B cell (primary cell): ENCODE measurements around the gene ZNF606. TPM values are rescaled to one million over a fixed set of nuclear protein-coding genes. Genes with fewer than 3 reads are reported as not detected.

Source experiments
- ATAC-seq: fragments of 200-7000 bp; cut with Tn5 transposase; one replicate; pipeline ENCODE4 v1.10.0; 2021; ENCODE audit warnings: low read depth, mild to moderate bottlenecking, moderate number of reproducible peaks, moderate library complexity
- CTCF ChIA-PET: fragments of 350-600 bp; sonication (Branson Sonifier 250); formaldehyde crosslinking; loops from one replicate; lab custom pipeline; 2021; ENCODE audit warnings: antibody characterized with exemption, inconsistent platforms; lab: Charles Lee
- POLR2A ChIA-PET: fragments of 350-600 bp; sonication (Branson Sonifier 250); formaldehyde crosslinking; loops from one replicate; lab custom pipeline; 2021; ENCODE audit warnings: antibody characterized with exemption; lab: Charles Lee
- DNase-seq: peaks from one replicate; pipeline ENCODE4 v3.0.0; 2013
- H2AFZ ChIP-seq: 2 replicates; pipeline ENCODE4 v1.6.1; 2012; ENCODE audit warnings: mild to moderate bottlenecking, low read depth, low read length; ENCODE audit not compliant: insufficient read depth, poor library complexity, severe bottlenecking
- H3K27ac ChIP-seq, 2 donors: 1 replicate in 1 of 2; 2 replicates in 1 of 2; pipeline ENCODE4 v1.5.1; 2012 to 2013; ENCODE audit warnings: low read length in 2 of 2, mild to moderate bottlenecking in 2 of 2, moderate library complexity in 1 of 2
- H3K27me3 ChIP-seq, 4 experiments: fragments of 200-600 bp in 1 of 4; sonication (generic) in 1 of 4; replicated peaks in 1 of 4; 1 replicate in 2 of 4; 2 replicates in 2 of 4; pipeline versions ENCODE4 v1.6.1 to v1.7.0; 2013 to 2016; ENCODE audit warnings: low read length in 3 of 4, mild to moderate bottlenecking in 2 of 4, mixed read lengths in 1 of 4, moderate library complexity in 1 of 4; ENCODE audit not compliant: insufficient read depth in 4 of 4, control insufficient read depth in 3 of 4; ENCODE audit errors: control extremely low read depth in 1 of 4
- H3K36me3 ChIP-seq, 2 experiments: replicated peaks in 1 of 2; 1 replicate in 1 of 2; 2 replicates in 1 of 2; pipeline versions ENCODE4 v1.6.1 to v1.7.1; 2013; ENCODE audit warnings: low read length in 1 of 2; ENCODE audit not compliant: insufficient read depth in 2 of 2, control insufficient read depth in 1 of 2; ENCODE audit errors: control extremely low read depth in 1 of 2, extremely low read depth in 1 of 2
- H3K4me1 ChIP-seq, 2 donors: fragments of 200-600 bp in 1 of 2; sonication (generic) in 1 of 2; 1 replicate in 1 of 2; 2 replicates in 1 of 2; pipeline versions ENCODE4 v1.5.1 to v1.6.1; 2013 to 2017; ENCODE audit warnings: low read length in 2 of 2; ENCODE audit not compliant: control insufficient read depth in 2 of 2, insufficient read depth in 2 of 2
- H3K4me2 ChIP-seq: replicated peaks from 2 replicates; pipeline ENCODE3; 2012; ENCODE audit warnings: mild to moderate bottlenecking, low read depth, low read length; ENCODE audit not compliant: poor library complexity, severe bottlenecking
- H3K4me3 ChIP-seq, 5 experiments: fragments of 200-600 bp in 1 of 5; sonication (generic) in 1 of 5; 1 replicate in 3 of 5; 2 replicates in 2 of 5; pipeline versions ENCODE4 v1.5.1 to v1.7.0; 2011 to 2016; ENCODE audit warnings: low read length in 4 of 5, mild to moderate bottlenecking in 4 of 5, low read depth in 2 of 5, control low read depth in 1 of 5, moderate library complexity in 1 of 5; ENCODE audit not compliant: insufficient read depth in 1 of 5; ENCODE audit errors: control extremely low read depth in 1 of 5, extremely low read depth in 1 of 5
- H3K79me2 ChIP-seq: fragments of 200-600 bp; sonication (generic); one replicate; pipeline ENCODE4 v1.6.0; 2016; ENCODE audit warnings: low read length; ENCODE audit not compliant: control insufficient read depth, insufficient read depth
- H3K9ac ChIP-seq: fragments of 200-600 bp; sonication (generic); 2 replicates; pipeline ENCODE4 v1.6.1; 2017; ENCODE audit warnings: mild to moderate bottlenecking, low read length, moderate library complexity
- H3K9me3 ChIP-seq, 3 donors: one replicate each; pipeline versions ENCODE4 v1.6.1 to v1.7.1; 2013; ENCODE audit warnings: low read length in 2 of 3; ENCODE audit not compliant: control insufficient read depth in 2 of 3, insufficient read depth in 1 of 3; ENCODE audit errors: control extremely low read depth in 1 of 3
- H4K20me1 ChIP-seq: 2 replicates; pipeline ENCODE4 v1.6.0; 2012; ENCODE audit warnings: mild to moderate bottlenecking, low read length; ENCODE audit not compliant: insufficient read depth, control insufficient read depth, poor library complexity, severe bottlenecking
- H3K27ac Mint-ChIP-seq: one replicate; pipeline ENCODE4 v1.8.0; 2021; ENCODE audit warnings: mixed read lengths
- H3K27me3 Mint-ChIP-seq: one replicate; pipeline ENCODE4 v1.8.0; 2021; ENCODE audit warnings: mixed read lengths
- H3K4me1 Mint-ChIP-seq: one replicate; pipeline ENCODE4 v1.8.0; 2021; ENCODE audit warnings: mixed read lengths
- H3K4me3 Mint-ChIP-seq: one replicate; pipeline ENCODE4 v1.8.0; 2021; ENCODE audit warnings: mixed read lengths
- H3K9me3 Mint-ChIP-seq: one replicate; pipeline ENCODE4 v1.8.0; 2022; ENCODE audit warnings: mixed read lengths; ENCODE audit not compliant: insufficient read depth
- CTCF ChIP-seq: fragments of 200-600 bp; IDR thresholded peaks from one replicate; pipeline ENCODE4 v1.8.0; 2022; ENCODE audit warnings: antibody characterized with exemption, mild to moderate bottlenecking
- EZH2 ChIP-seq: IDR thresholded peaks from 2 replicates; pipeline ENCODE4 v1.6.1; 2012; ENCODE audit warnings: borderline replicate concordance, low read depth, mild to moderate bottlenecking, moderate library complexity, low read length; ENCODE audit not compliant: insufficient read depth, poor library complexity, severe bottlenecking
- WGBS: methylation state at CpG from one replicate; pipeline ENCODE4 v1.1.5; 2013; ENCODE audit warnings: missing lambda C conversion rate; ENCODE audit not compliant: insufficient coverage; 5-methylcytosine and 5-hydroxymethylcytosine counted together
- intact Hi-C: fragments of 100-400 bp; cut with micrococcal nuclease; formaldehyde crosslinking; loops from one replicate; pipeline ENCODE4 v1.10.0; 2022
- polyA plus RNA-seq: library from polyadenylated mRNA; depleted of rRNA; stranded (reverse); fragments of >200 nt; gene quantifications from 2 replicates; pipeline ENCODE4 v1.2.3, GENCODE V29; 2012
- total RNA-seq, 2 donors: library from RNA; stranded (reverse); fragments of 120-200 nt in 1 of 2; gene quantifications; 1 replicate in 1 of 2; 2 replicates in 1 of 2; pipeline versions ENCODE4 v1.2.3 to v1.2.4, GENCODE V29; 2013 to 2022

ZNF606 gene
- total and polyA plus RNA-seq, 2 donors (not counting 1 experiment from before 2014, with no cell fraction given), result 11.5 to 48.4 TPM

- no peak for TF ChIP-seq CTCF
- TF ChIP-seq EZH2, result no peak
- CTCF ChIA-PET, result no interaction called here
- intact Hi-C loops, result loop anchor here (5.0 kb wide), 1 partner anchor 77 kb away; the partner anchor contains the start of gene ZSCAN18
Observed at GRCh38 chr19:58020129-58020528, 17.5 kb upstream of the ZNF606 start.

GRCh38 chr19:58014141-58014540, 11.5 kb upstream of the ZNF606 start:
- Histone ChIP-seq H2AFZ (no peak overlapping the region), H3K4me3 (no peak overlapping the region), H3K9me3 (peaks cover 0 to 54% (median 12%) of the 10 kb centered on the region in 3 donors), H3K27me3 (peaks cover 0 to 4% (median 0%) of the 10 kb centered on the region in 4 experiments), H4K20me1 (no peaks in the 10 kb centered on the region), H3K27ac (no peak overlapping the region), H3K4me2 (no peak overlapping the region), H3K9ac (no peak overlapping the region), H3K36me3 (no peaks in the 10 kb centered on the region), H3K4me1 (peaks cover 3 to 8% of the 10 kb centered on the region in 2 donors), H3K79me2 (no peaks in the 10 kb centered on the region)
- Mint-ChIP-seq H3K4me1 (peaks cover 6% of the 10 kb centered on the region), H3K9me3 (peaks cover 3% of the 10 kb centered on the region), H3K27me3 (peaks cover 3% of the 10 kb centered on the region), H3K27ac (no peak overlapping the region), H3K4me3 (no peak overlapping the region)
- DNase-seq, result no peak
- intact Hi-C loops, result no loop called here
- 62% methylated on average over 5 of the region's 5 CpGs for WGBS
- CTCF ChIA-PET, result no interaction called here
- ATAC-seq, result no peak
- POLR2A ChIA-PET, result no interaction called here
- TF ChIP-seq EZH2, result no peak
- no peak for TF ChIP-seq CTCF

More at GRCh38 chr19:58020129-58020528, 17.5 kb upstream of the ZNF606 start:
- no peaks in the 10 kb centered on the region for H4K20me1 ChIP-seq
- no peak overlapping the region for H2AFZ ChIP-seq
- no peak overlapping the region for H3K4me3 ChIP-seq
- H3K4me1 ChIP-seq, result no peaks in the 10 kb centered on the region
- DNase-seq (no peak), ATAC-seq (no peak)
- H3K9me3 Mint-ChIP-seq, result no peaks in the 10 kb centered on the region
- 83% methylated on average over 7 of the region's 7 CpGs for WGBS
- H3K9me3 ChIP-seq, result peaks cover 0 to 50% (median 0%) of the 10 kb centered on the region in 3 donors
- H3K27ac Mint-ChIP-seq, result no peak overlapping the region
- H3K4me3 Mint-ChIP-seq, result no peak overlapping the region
- POLR2A ChIA-PET, result no interaction called here
- no peak overlapping the region for H3K9ac ChIP-seq
- no peaks in the 10 kb centered on the region for H3K79me2 ChIP-seq
- H3K27me3 Mint-ChIP-seq, result peaks cover 3% of the 10 kb centered on the region
- H3K27me3 ChIP-seq, result peaks cover 0 to 7% (median 0%) of the 10 kb centered on the region in 4 experiments
- no peak overlapping the region for H3K27ac ChIP-seq
- no peaks in the 10 kb centered on the region for H3K36me3 ChIP-seq
- no peak overlapping the region for H3K4me2 ChIP-seq
- H3K4me1 Mint-ChIP-seq, result peaks cover 3% of the 10 kb centered on the region
